ENCODE results near the gene PLB1.

The PLB1 gene

GRCh38 chr2:28578774-28579173 is 82.9 kb downstream of the PLB1 start:
- H3K27me3 Mint-ChIP-seq = no peaks in the 10 kb centered on the region
- H3K4me1 Mint-ChIP-seq (ENCODE audit: low read depth in 2 of 2) = no peaks in the 10 kb centered on the region
- no peaks in the 10 kb centered on the region for H3K9me3 Mint-ChIP-seq
- DNase-seq (no peak), ATAC-seq (replicated peaks) (no peak)
- H3K27ac Mint-ChIP-seq = no peak overlapping the region
- no peak overlapping the region for H3K4me3 Mint-ChIP-seq
- no peaks in the 10 kb centered on the region for H3K36me3 Mint-ChIP-seq (ENCODE audit: insufficient read depth)

- Mint-ChIP-seq H3K27ac (no peak overlapping the region), H3K4me3 (no peak overlapping the region), H3K4me1 (ENCODE audit: low read depth in 2 of 2) (peaks cover 0 to 2% of the 10 kb centered on the region in 2 donors), H3K27me3 (no peaks in the 10 kb centered on the region), H3K9me3 (no peaks in the 10 kb centered on the region), H3K36me3 (ENCODE audit: insufficient read depth) (no peaks in the 10 kb centered on the region)
- ATAC-seq (replicated peaks) (no peak), DNase-seq (no peak)
Measured at GRCh38 chr2:28579606-28580005, 83.7 kb downstream of the PLB1 start.

- ATAC-seq (replicated peaks) = no peak
- Mint-ChIP-seq H3K4me3 (no peak overlapping the region), H3K36me3 (ENCODE audit: insufficient read depth) (no peaks in the 10 kb centered on the region), H3K27ac (peak overlapping the region in 1 of 2 donors; percentile 66), H3K4me1 (ENCODE audit: low read depth in 2 of 2) (peaks cover 0 to 2% of the 10 kb centered on the region in 2 donors), H3K27me3 (no peaks in the 10 kb centered on the region), H3K9me3 (no peaks in the 10 kb centered on the region)
- DNase-seq = no peak
Measured at GRCh38 chr2:28580078-28580477, 84.2 kb downstream of the PLB1 start.

GRCh38 chr2:28581312-28581711 is 85.5 kb downstream of the PLB1 start:
- ATAC-seq (replicated peaks) (no peak), DNase-seq (no peak)
- peaks cover 0 to 3% of the 10 kb centered on the region in 2 donors for H3K4me1 Mint-ChIP-seq (ENCODE audit: low read depth in 2 of 2)
- H3K27me3 Mint-ChIP-seq = no peaks in the 10 kb centered on the region
- H3K4me3 Mint-ChIP-seq = no peak overlapping the region
- H3K36me3 Mint-ChIP-seq (ENCODE audit: insufficient read depth) = no peaks in the 10 kb centered on the region
- no peak overlapping the region for H3K27ac Mint-ChIP-seq
- H3K9me3 Mint-ChIP-seq = no peaks in the 10 kb centered on the region

- no peaks in the 10 kb centered on the region for H3K27me3 Mint-ChIP-seq
- peaks cover 5 to 9% of the 10 kb centered on the region in 2 donors for H3K4me1 Mint-ChIP-seq (ENCODE audit: low read depth in 2 of 2)
- no peak overlapping the region for H3K4me3 Mint-ChIP-seq
- no peak overlapping the region for H3K27ac Mint-ChIP-seq
- no peaks in the 10 kb centered on the region for H3K36me3 Mint-ChIP-seq (ENCODE audit: insufficient read depth)
- no peaks in the 10 kb centered on the region for H3K9me3 Mint-ChIP-seq
- no peak for ATAC-seq (replicated peaks)
- no peak for DNase-seq
Measured at GRCh38 chr2:28582152-28582551, 86.3 kb downstream of the PLB1 start.

- H3K4me3 Mint-ChIP-seq = no peak overlapping the region
- H3K4me1 Mint-ChIP-seq (ENCODE audit: low read depth in 2 of 2) = peaks cover 8 to 13% of the 10 kb centered on the region in 2 donors
- DNase-seq (no peak), ATAC-seq (replicated peaks) (no peak)
- no peak overlapping the region for H3K27ac Mint-ChIP-seq
- H3K9me3 Mint-ChIP-seq = no peaks in the 10 kb centered on the region
- no peaks in the 10 kb centered on the region for H3K36me3 Mint-ChIP-seq (ENCODE audit: insufficient read depth)
- H3K27me3 Mint-ChIP-seq = no peaks in the 10 kb centered on the region
Measured at GRCh38 chr2:28582595-28582994, 86.7 kb downstream of the PLB1 start.

- no peaks in the 10 kb centered on the region for H3K36me3 Mint-ChIP-seq (ENCODE audit: insufficient read depth)
- no peaks in the 10 kb centered on the region for H3K27me3 Mint-ChIP-seq
- ATAC-seq (replicated peaks) = peak; percentile 20
- H3K27ac Mint-ChIP-seq = no peak overlapping the region
- DNase-seq = no peak
- H3K9me3 Mint-ChIP-seq = no peaks in the 10 kb centered on the region
- no peak overlapping the region for H3K4me3 Mint-ChIP-seq
- peaks cover 17 to 22% of the 10 kb centered on the region in 2 donors for H3K4me1 Mint-ChIP-seq (ENCODE audit: low read depth in 2 of 2)
Measured at GRCh38 chr2:28583899-28584553, 88.2 kb downstream of the PLB1 start.

- H3K27ac Mint-ChIP-seq = peak overlapping the region in 1 of 2 donors; percentile 41
- peak overlapping the region; percentile 61 to 63 for H3K4me3 Mint-ChIP-seq
- H3K36me3 Mint-ChIP-seq (ENCODE audit: insufficient read depth) = no peaks in the 10 kb centered on the region
- peaks cover 17 to 22% of the 10 kb centered on the region in 2 donors for H3K4me1 Mint-ChIP-seq (ENCODE audit: low read depth in 2 of 2)
- H3K27me3 Mint-ChIP-seq = peaks cover 7 to 18% of the 10 kb centered on the region in 2 donors
- peak; percentile 33 to 58 (median 45) for DNase-seq
- ATAC-seq (replicated peaks) = peak; percentile 97
- H3K9me3 Mint-ChIP-seq = no peaks in the 10 kb centered on the region
Measured at GRCh38 chr2:28586867-28587266, 91.0 kb downstream of the PLB1 start.

GRCh38 chr2:28587526-28588291 is 91.8 kb downstream of the PLB1 start:
- H3K27ac Mint-ChIP-seq = no peak overlapping the region
- ATAC-seq (replicated peaks) (no peak), DNase-seq (no peak)
- H3K27me3 Mint-ChIP-seq = peaks cover 7 to 18% of the 10 kb centered on the region in 2 donors
- no peaks in the 10 kb centered on the region for H3K36me3 Mint-ChIP-seq (ENCODE audit: insufficient read depth)
- H3K9me3 Mint-ChIP-seq = no peaks in the 10 kb centered on the region
- peak overlapping the region; percentile 16 to 63 for H3K4me3 Mint-ChIP-seq
- H3K4me1 Mint-ChIP-seq (ENCODE audit: low read depth in 2 of 2) = peaks cover 17 to 22% of the 10 kb centered on the region in 2 donors

GRCh38 chr2:28588292-28588670 is 92.4 kb downstream of the PLB1 start:
- Mint-ChIP-seq H3K27ac (no peak overlapping the region), H3K9me3 (no peaks in the 10 kb centered on the region), H3K27me3 (peaks cover 7 to 18% of the 10 kb centered on the region in 2 donors), H3K36me3 (ENCODE audit: insufficient read depth) (no peaks in the 10 kb centered on the region), H3K4me3 (peak overlapping the region; percentile 16 to 63), H3K4me1 (ENCODE audit: low read depth in 2 of 2) (peaks cover 17 to 22% of the 10 kb centered on the region in 2 donors)
- DNase-seq (no peak), ATAC-seq (replicated peaks) (no peak)

GRCh38 chr2:28589746-28590463 is 94.0 kb downstream of the PLB1 start:
- H3K27me3 Mint-ChIP-seq = peaks cover 7 to 18% of the 10 kb centered on the region in 2 donors
- H3K4me1 Mint-ChIP-seq (ENCODE audit: low read depth in 2 of 2) = peaks cover 27 to 30% of the 10 kb centered on the region in 2 donors
- H3K27ac Mint-ChIP-seq = peak overlapping the region in 1 of 2 donors; percentile 45
- DNase-seq (no peak), ATAC-seq (replicated peaks) (no peak)
- H3K36me3 Mint-ChIP-seq (ENCODE audit: insufficient read depth) = peaks cover 5% of the 10 kb centered on the region
- no peak overlapping the region for H3K4me3 Mint-ChIP-seq
- H3K9me3 Mint-ChIP-seq = no peaks in the 10 kb centered on the region

- ATAC-seq (replicated peaks) (no peak), DNase-seq (no peak)
- peaks cover 7 to 18% of the 10 kb centered on the region in 2 donors for H3K27me3 Mint-ChIP-seq
- peaks cover 31 to 34% of the 10 kb centered on the region in 2 donors for H3K4me1 Mint-ChIP-seq (ENCODE audit: low read depth in 2 of 2)
- no peak overlapping the region for H3K4me3 Mint-ChIP-seq
- peak overlapping the region; percentile 16 to 66 for H3K27ac Mint-ChIP-seq
- no peaks in the 10 kb centered on the region for H3K9me3 Mint-ChIP-seq
- H3K36me3 Mint-ChIP-seq (ENCODE audit: insufficient read depth) = peaks cover 5% of the 10 kb centered on the region
Measured at GRCh38 chr2:28590496-28591301, 94.8 kb downstream of the PLB1 start.
